Ascending aorta (tissue), 2 donors: ENCODE results near the gene POTEF. TPM values are rescaled to one million over a fixed set of nuclear protein-coding genes. Genes with fewer than 3 reads are reported as not detected.
"Not testable (repeated sequence)": the region's sequence is repeated elsewhere in the genome, so short reads cannot be mapped to it uniquely, and the experiment has no call there.

Experiments
- DNase-seq, 2 donors: peaks; one replicate each; pipeline ENCODE4 v3.0.0-alpha.2; 2019; ENCODE audit warnings: low spot score in 2 of 2
- H3K27ac ChIP-seq, 2 donors: fragments of 200-600 bp; sonication (generic); one replicate each; pipeline ENCODE4 v1.5.1; 2016 to 2017; ENCODE audit warnings: mild to moderate bottlenecking in 1 of 2
- H3K27me3 ChIP-seq: fragments of 200-600 bp; sonication (generic); one replicate; pipeline ENCODE4 v1.5.1; 2017
- H3K36me3 ChIP-seq, 2 donors: fragments of 200-600 bp; sonication (generic); one replicate each; pipeline ENCODE4 v1.5.1; 2016
- H3K4me1 ChIP-seq, 2 donors: fragments of 200-600 bp; sonication (generic); one replicate each; pipeline ENCODE4 v1.5.1; 2016 to 2017; ENCODE audit warnings: mild to moderate bottlenecking in 1 of 2
- H3K4me3 ChIP-seq, 2 donors: fragments of 200-600 bp; sonication (generic); one replicate each; pipeline ENCODE4 v1.5.1; 2016 to 2017; ENCODE audit warnings: mild to moderate bottlenecking in 1 of 2
- H3K9me3 ChIP-seq, 2 donors: fragments of 200-600 bp; sonication (generic); one replicate each; pipeline ENCODE4 v1.5.1; 2016
- CTCF ChIP-seq, 3 experiments: fragments of 200-600 bp in 2 of 3; fragments of 450-650 bp in 1 of 3; sonication (generic) in 2 of 3; IDR thresholded peaks; one replicate each; pipeline ENCODE4 v1.5.1; 2016 to 2019; ENCODE audit warnings: antibody characterized with exemption in 3 of 3, mild to moderate bottlenecking in 1 of 3, moderate library complexity in 1 of 3
- intact Hi-C: fragments of 100-400 bp; cut with DNase I; formaldehyde crosslinking; loops from one replicate; pipeline ENCODE4 v1.15.1; 2023
- total RNA-seq: library from RNA; depleted of rRNA; stranded (reverse); fragments of >200 nt; gene quantifications from one replicate; pipeline ENCODE4 v1.1.0, GENCODE V29; 2016

The POTEF gene
- total RNA-seq, 1 donor from 2014 or later = not detected

GRCh38 chr2:130137118-130137517 is 8.1 kb upstream of the POTEF start:
- H3K4me1 ChIP-seq, H3K36me3 ChIP-seq, intact Hi-C loops, H3K9me3 ChIP-seq, H3K4me3 ChIP-seq, H3K27me3 ChIP-seq, H3K27ac ChIP-seq: not testable (repeated sequence)
- DNase-seq = peak in 1 of 2 donors; percentile 35

- peak in 1 of 2 donors; percentile 45 for DNase-seq
Measured at GRCh38 chr2:130136546-130136945, 7.5 kb upstream of the POTEF start.

GRCh38 chr2:130135692-130136541 is 6.9 kb upstream of the POTEF start:
- no peak overlapping the region for H3K27ac ChIP-seq
- intact Hi-C loops = no loop called here
- no peaks in the 10 kb centered on the region for H3K27me3 ChIP-seq
- no peaks in the 10 kb centered on the region for H3K9me3 ChIP-seq
- H3K4me1 ChIP-seq = no peaks in the 10 kb centered on the region
- no peak for TF ChIP-seq CTCF (IDR thresholded peaks at IDR 0.05)
- peak in 1 of 2 donors; percentile 30 for DNase-seq
- no peaks in the 10 kb centered on the region for H3K36me3 ChIP-seq
- H3K4me3 ChIP-seq = no peak overlapping the region

More at GRCh38 chr2:130136546-130136945, 7.5 kb upstream of the POTEF start:
- H3K4me3 ChIP-seq, H3K27me3 ChIP-seq, intact Hi-C loops, H3K9me3 ChIP-seq, H3K4me1 ChIP-seq, H3K36me3 ChIP-seq, H3K27ac ChIP-seq: not testable (repeated sequence)

- intact Hi-C loops = not testable (repeated sequence)
Measured at GRCh38 chr2:130128464-130128863, 558 bp downstream of the POTEF start.

GRCh38 chr2:130127726-130128125 is 1.3 kb downstream of the POTEF start:
- intact Hi-C loops, H3K4me3 ChIP-seq, H3K9me3 ChIP-seq, H3K4me1 ChIP-seq, H3K27me3 ChIP-seq, DNase-seq, H3K27ac ChIP-seq, H3K36me3 ChIP-seq: not testable (repeated sequence)

More at GRCh38 chr2:130128464-130128863, 558 bp downstream of the POTEF start:
- not testable (repeated sequence) for H3K4me1 ChIP-seq, H3K9me3 ChIP-seq, H3K27ac ChIP-seq, H3K4me3 ChIP-seq, H3K36me3 ChIP-seq, H3K27me3 ChIP-seq
- peak in 1 of 2 donors; percentile 43 for DNase-seq

- H3K27ac ChIP-seq, DNase-seq, H3K4me1 ChIP-seq, intact Hi-C loops, H3K36me3 ChIP-seq, H3K27me3 ChIP-seq, H3K9me3 ChIP-seq, H3K4me3 ChIP-seq: not testable (repeated sequence)
Measured at GRCh38 chr2:130120924-130121323, 8.1 kb downstream of the POTEF start.

- H3K4me1 ChIP-seq, DNase-seq, H3K27ac ChIP-seq, H3K36me3 ChIP-seq, intact Hi-C loops, H3K9me3 ChIP-seq, H3K27me3 ChIP-seq, H3K4me3 ChIP-seq: not testable (repeated sequence)
Measured at GRCh38 chr2:130102597-130103363, 26.2 kb downstream of the POTEF start.

- H3K4me1 ChIP-seq, intact Hi-C loops, H3K4me3 ChIP-seq, H3K36me3 ChIP-seq, DNase-seq, H3K27ac ChIP-seq, H3K27me3 ChIP-seq, H3K9me3 ChIP-seq: not testable (repeated sequence)
Measured at GRCh38 chr2:130062645-130063044, 66.4 kb downstream of the POTEF start.

- H3K4me3 ChIP-seq, H3K9me3 ChIP-seq, H3K27me3 ChIP-seq, intact Hi-C loops, H3K27ac ChIP-seq, DNase-seq, H3K4me1 ChIP-seq, H3K36me3 ChIP-seq: not testable (repeated sequence)
Measured at GRCh38 chr2:130059982-130060381, 69.0 kb downstream of the POTEF start.

- H3K27me3 ChIP-seq, intact Hi-C loops: not testable (repeated sequence)
Measured at GRCh38 chr2:130056336-130056735, 72.7 kb downstream of the POTEF start.

GRCh38 chr2:130053217-130053911 is 75.7 kb downstream of the POTEF start:
- DNase-seq, H3K4me3 ChIP-seq, H3K27ac ChIP-seq, H3K36me3 ChIP-seq, H3K27me3 ChIP-seq, intact Hi-C loops, H3K4me1 ChIP-seq, H3K9me3 ChIP-seq: not testable (repeated sequence)

More at GRCh38 chr2:130056336-130056735, 72.7 kb downstream of the POTEF start:
- not testable (repeated sequence) for H3K9me3 ChIP-seq, H3K27ac ChIP-seq, H3K36me3 ChIP-seq, H3K4me1 ChIP-seq, H3K4me3 ChIP-seq, DNase-seq

- H3K36me3 ChIP-seq, H3K27ac ChIP-seq, H3K4me3 ChIP-seq, intact Hi-C loops, H3K27me3 ChIP-seq, H3K9me3 ChIP-seq, DNase-seq, H3K4me1 ChIP-seq: not testable (repeated sequence)
Measured at GRCh38 chr2:130052376-130052775, 76.6 kb downstream of the POTEF start.

GRCh38 chr2:130048422-130048821 is 80.6 kb downstream of the POTEF start:
- H3K4me1 ChIP-seq, intact Hi-C loops, DNase-seq, H3K9me3 ChIP-seq, H3K4me3 ChIP-seq, H3K27ac ChIP-seq, H3K36me3 ChIP-seq, H3K27me3 ChIP-seq: not testable (repeated sequence)
